Measurements from ENCODE around the gene ANO4. TPM values are rescaled to one million over a fixed set of nuclear protein-coding genes. Genes with fewer than 3 reads are reported as not detected.

The ANO4 gene
- total RNA-seq, 3 donors from 2014 or later (not counting 1 experiment from before 2014, with no cell fraction given): not detected

DNA sequence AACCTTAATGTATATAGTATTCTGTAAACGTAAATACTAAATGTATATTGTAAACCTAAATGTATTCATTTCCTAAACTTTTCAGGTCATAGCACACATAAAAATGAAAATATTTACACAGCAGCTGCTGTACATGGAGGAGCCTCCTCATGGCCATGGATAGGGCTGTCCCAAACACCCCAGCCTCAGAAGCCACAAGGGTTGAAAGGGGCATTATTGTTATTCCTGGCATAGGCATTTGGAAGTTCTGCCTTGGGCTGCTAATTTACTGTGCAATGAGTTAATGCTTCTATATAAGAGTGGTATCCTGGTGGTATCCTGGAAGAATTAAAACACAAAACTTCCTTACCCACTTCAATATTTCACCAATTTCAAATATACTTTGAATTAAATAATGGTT lies 256.1 kb downstream of the ANO4 start:
- Histone ChIP-seq H3K27me3 (ENCODE audit: control insufficient read depth, insufficient read depth, low read length) (no peaks in the 10 kb centered on the region), H3K4me1 (ENCODE audit: control insufficient read depth, insufficient read depth, low read length) (no peaks in the 10 kb centered on the region), H3K36me3 (ENCODE audit: control insufficient read depth, insufficient read depth, low read length) (no peaks in the 10 kb centered on the region), H3K27ac (ENCODE audit: low read length) (no peak overlapping the region), H3K9me3 (ENCODE audit: control insufficient read depth, insufficient read depth, low read length) (no peaks in the 10 kb centered on the region), H3K4me3 (ENCODE audit: low read length) (no peak overlapping the region)
- intact Hi-C loops (cut with micrococcal nuclease): no loop called here
- Mint-ChIP-seq H3K27me3 (ENCODE audit: low read depth in 2 of 2) (no peaks in the 10 kb centered on the region), H3K36me3 (no peaks in the 10 kb centered on the region), H3K4me1 (no peaks in the 10 kb centered on the region), H3K27ac (no peak overlapping the region), H3K9me3 (peaks cover 3 to 5% of the 10 kb centered on the region in 2 donors), H3K4me3 (no peak overlapping the region)
- DNase-seq (no peak), ATAC-seq (no peak)
- WGBS (ENCODE audit: insufficient coverage): no CpG with 5 or more reads among the region's 1 CpG
- TF ChIP-seq, protein P1, sequence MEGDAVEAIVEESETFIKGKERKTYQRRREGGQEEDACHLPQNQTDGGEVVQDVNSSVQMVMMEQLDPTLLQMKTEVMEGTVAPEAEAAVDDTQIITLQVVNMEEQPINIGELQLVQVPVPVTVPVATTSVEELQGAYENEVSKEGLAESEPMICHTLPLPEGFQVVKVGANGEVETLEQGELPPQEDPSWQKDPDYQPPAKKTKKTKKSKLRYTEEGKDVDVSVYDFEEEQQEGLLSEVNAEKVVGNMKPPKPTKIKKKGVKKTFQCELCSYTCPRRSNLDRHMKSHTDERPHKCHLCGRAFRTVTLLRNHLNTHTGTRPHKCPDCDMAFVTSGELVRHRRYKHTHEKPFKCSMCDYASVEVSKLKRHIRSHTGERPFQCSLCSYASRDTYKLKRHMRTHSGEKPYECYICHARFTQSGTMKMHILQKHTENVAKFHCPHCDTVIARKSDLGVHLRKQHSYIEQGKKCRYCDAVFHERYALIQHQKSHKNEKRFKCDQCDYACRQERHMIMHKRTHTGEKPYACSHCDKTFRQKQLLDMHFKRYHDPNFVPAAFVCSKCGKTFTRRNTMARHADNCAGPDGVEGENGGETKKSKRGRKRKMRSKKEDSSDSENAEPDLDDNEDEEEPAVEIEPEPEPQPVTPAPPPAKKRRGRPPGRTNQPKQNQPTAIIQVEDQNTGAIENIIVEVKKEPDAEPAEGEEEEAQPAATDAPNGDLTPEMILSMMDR (IDR thresholded peaks at IDR 0.05): no peak

DNA sequence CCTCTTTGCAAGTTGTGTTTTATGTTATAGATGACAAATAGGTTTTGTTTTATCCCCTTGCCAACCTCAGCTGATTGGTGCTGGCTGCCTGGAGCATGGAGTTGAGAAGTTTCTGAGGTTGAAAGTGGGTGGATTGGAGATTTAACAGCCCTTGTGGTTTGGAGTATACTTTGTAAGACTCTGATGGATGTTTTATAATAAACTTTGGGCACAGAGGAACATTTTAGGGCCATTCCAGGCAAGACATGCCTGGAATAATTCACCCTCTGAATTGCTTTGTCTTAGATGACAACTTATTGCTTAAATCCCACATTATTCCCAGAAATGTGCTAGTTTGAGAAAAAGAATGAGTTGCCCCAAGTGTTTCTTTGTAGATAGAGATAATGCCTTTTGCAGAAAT lies 256.6 kb downstream of the ANO4 start:
- no peak overlapping the region for H3K27ac ChIP-seq (ENCODE audit: low read length)
- TF ChIP-seq, protein P1 (IDR thresholded peaks at IDR 0.05): no peak

GRCh38 chr12:101051901-101052550 lies 257.4 kb downstream of the ANO4 start:
- DNase-seq (no peak), ATAC-seq (no peak)
- H3K27me3 ChIP-seq (ENCODE audit: control insufficient read depth, insufficient read depth, low read length): no peaks in the 10 kb centered on the region
- no peaks in the 10 kb centered on the region for H3K36me3 ChIP-seq (ENCODE audit: control insufficient read depth, insufficient read depth, low read length)
- Mint-ChIP-seq H3K9me3 (peaks cover 3 to 7% of the 10 kb centered on the region in 2 donors), H3K27ac (no peak overlapping the region), H3K36me3 (no peaks in the 10 kb centered on the region), H3K4me1 (no peaks in the 10 kb centered on the region), H3K4me3 (no peak overlapping the region), H3K27me3 (ENCODE audit: low read depth in 2 of 2) (no peaks in the 10 kb centered on the region)
- WGBS (ENCODE audit: insufficient coverage): 81% methylated on average over 8 of the region's 8 CpGs
- intact Hi-C loops (cut with micrococcal nuclease): no loop called here
- H3K9me3 ChIP-seq (ENCODE audit: control insufficient read depth, insufficient read depth, low read length): no peaks in the 10 kb centered on the region
- TF ChIP-seq, protein P1 (IDR thresholded peaks at IDR 0.05): no peak
- H3K27ac ChIP-seq (ENCODE audit: low read length): no peak overlapping the region
- H3K4me1 ChIP-seq (ENCODE audit: control insufficient read depth, insufficient read depth, low read length): no peaks in the 10 kb centered on the region
- H3K4me3 ChIP-seq (ENCODE audit: low read length): no peak overlapping the region

More for the DNA sequence above, 256.6 kb downstream of the ANO4 start:
- Mint-ChIP-seq H3K9me3 (peaks cover 3 to 5% of the 10 kb centered on the region in 2 donors), H3K36me3 (no peaks in the 10 kb centered on the region), H3K4me1 (no peaks in the 10 kb centered on the region), H3K4me3 (no peak overlapping the region), H3K27me3 (ENCODE audit: low read depth in 2 of 2) (no peaks in the 10 kb centered on the region), H3K27ac (no peak overlapping the region)
- no peak for DNase-seq
- no peaks in the 10 kb centered on the region for H3K36me3 ChIP-seq (ENCODE audit: control insufficient read depth, insufficient read depth, low read length)
- no peaks in the 10 kb centered on the region for H3K9me3 ChIP-seq (ENCODE audit: control insufficient read depth, insufficient read depth, low read length)
- no peaks in the 10 kb centered on the region for H3K27me3 ChIP-seq (ENCODE audit: control insufficient read depth, insufficient read depth, low read length)
- no peak for ATAC-seq
- intact Hi-C loops (cut with micrococcal nuclease): no loop called here
- no peaks in the 10 kb centered on the region for H3K4me1 ChIP-seq (ENCODE audit: control insufficient read depth, insufficient read depth, low read length)
- H3K4me3 ChIP-seq (ENCODE audit: low read length): no peak overlapping the region

GRCh38 chr12:101053203-101053602 lies 258.6 kb downstream of the ANO4 start:
- H3K9me3 ChIP-seq (ENCODE audit: control insufficient read depth, insufficient read depth, low read length): no peaks in the 10 kb centered on the region
- H3K4me1 ChIP-seq (ENCODE audit: control insufficient read depth, insufficient read depth, low read length): no peaks in the 10 kb centered on the region
- H3K27ac Mint-ChIP-seq: no peak overlapping the region
- ATAC-seq: no peak
- H3K9me3 Mint-ChIP-seq: peaks cover 3 to 10% of the 10 kb centered on the region in 2 donors
- intact Hi-C loops (cut with micrococcal nuclease): no loop called here
- TF ChIP-seq, protein P1 (IDR thresholded peaks at IDR 0.05): no peak
- no peak overlapping the region for H3K4me3 Mint-ChIP-seq
- H3K36me3 Mint-ChIP-seq: no peaks in the 10 kb centered on the region
- H3K27ac ChIP-seq (ENCODE audit: low read length): no peak overlapping the region
- no peak for DNase-seq
- no peaks in the 10 kb centered on the region for H3K27me3 Mint-ChIP-seq (ENCODE audit: low read depth in 2 of 2)
- H3K4me3 ChIP-seq (ENCODE audit: low read length): no peak overlapping the region
- no peaks in the 10 kb centered on the region for H3K4me1 Mint-ChIP-seq
- H3K27me3 ChIP-seq (ENCODE audit: control insufficient read depth, insufficient read depth, low read length): no peaks in the 10 kb centered on the region
- H3K36me3 ChIP-seq (ENCODE audit: control insufficient read depth, insufficient read depth, low read length): no peaks in the 10 kb centered on the region

Data from natural killer cell (primary cell).